ENCODE results near the gene PRXL2B.
"Not testable (repeated sequence)": the region's sequence is repeated elsewhere in the genome, so short reads cannot be mapped to it uniquely, and the experiment has no call there.

Gene PRXL2B, protein sequence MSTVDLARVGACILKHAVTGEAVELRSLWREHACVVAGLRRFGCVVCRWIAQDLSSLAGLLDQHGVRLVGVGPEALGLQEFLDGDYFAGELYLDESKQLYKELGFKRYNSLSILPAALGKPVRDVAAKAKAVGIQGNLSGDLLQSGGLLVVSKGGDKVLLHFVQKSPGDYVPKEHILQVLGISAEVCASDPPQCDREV

DNA sequence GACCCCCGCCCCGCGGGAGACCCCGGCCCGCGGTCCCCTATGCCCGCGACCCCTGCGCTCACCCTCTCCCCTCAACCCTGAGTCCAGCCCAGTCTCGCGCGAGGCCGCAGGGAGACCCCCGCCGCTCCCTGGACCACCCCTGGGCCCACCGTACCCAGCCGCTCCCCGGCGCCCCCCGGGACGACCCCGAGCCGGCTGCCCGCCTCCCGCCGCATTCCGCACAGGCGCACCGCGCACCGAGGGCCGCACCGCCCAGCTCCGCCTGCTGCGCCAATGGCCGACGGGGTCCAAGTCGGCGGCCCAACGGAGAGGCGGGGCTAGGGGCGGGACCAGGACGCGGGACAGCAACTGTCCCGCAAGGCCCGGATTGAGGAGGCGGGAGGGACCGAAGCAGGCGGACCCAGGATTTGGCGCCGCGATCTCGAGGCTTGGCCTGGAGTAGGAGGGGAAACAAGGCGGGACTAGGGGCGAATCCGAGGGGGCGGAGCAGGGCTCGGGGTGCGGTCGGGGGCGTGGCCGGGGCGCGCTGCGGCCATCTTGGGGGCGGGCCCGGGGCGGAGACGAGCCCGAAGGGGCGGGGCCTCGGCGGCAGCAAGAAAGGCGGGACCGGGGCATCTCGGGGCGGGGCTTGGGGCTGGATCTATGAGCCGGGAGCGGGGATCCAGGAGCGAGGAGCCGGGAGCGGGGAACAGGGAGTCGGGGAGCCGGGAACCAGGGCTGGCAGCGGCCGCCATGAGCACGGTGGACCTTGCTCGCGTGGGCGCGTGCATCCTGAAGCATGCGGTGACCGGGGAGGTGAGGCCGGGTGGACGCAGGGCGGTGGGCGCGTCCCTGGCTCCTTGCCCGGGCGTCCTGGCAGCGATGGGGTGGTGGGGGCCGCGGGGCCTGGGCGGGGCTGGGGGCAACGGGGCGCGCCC is at the start of gene PRXL2B:
TSS of gene PRXL2B (plus strand) at position 624 of the 917 bp plus-strand sequence. CDS start at position 733, 109 bp downstream.
- peak; percentile 99 for DNase-seq (ENCODE audit: low spot score)

DNA sequence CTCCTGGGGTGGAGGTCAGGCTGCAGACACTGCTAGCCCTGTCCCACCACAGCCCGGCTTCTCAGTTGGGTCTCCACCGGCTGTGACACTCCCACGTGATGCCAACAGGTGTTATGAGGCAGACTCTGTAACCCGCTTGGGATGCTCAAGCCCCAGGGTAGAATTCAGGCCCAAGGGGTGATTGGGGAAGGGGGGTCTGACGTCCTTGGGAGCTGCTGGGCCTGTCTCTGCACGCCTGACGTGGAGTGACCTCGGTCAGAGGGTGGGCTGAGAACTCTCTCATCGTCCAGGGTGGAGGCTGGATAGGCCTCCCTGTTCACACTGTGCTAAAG is 48.8 kb upstream of the PRXL2B start:
- DNase-seq (ENCODE audit: low spot score): no peak

DNA sequence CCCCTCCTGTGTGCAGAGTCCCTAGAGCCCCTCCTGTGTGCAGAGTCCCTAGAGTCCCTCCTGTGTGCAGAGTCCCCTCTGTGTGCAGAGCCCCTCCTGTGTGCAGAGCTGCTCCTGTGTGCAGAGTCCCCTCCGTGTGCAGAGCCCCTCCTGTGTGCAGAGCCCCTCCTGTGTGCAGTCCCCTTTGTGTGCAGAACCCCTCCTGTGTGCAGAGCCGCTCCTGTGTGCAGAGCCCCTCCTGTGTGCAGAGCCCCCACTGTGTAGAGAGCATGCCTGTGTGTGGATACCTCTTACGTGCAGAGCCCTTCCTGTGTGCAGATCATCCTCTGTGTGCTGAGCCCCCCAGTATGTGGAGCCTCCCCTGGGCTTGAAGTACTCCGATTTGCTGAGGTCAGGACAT is 48.2 kb upstream of the PRXL2B start:
- DNase-seq (ENCODE audit: low spot score): no peak

DNA sequence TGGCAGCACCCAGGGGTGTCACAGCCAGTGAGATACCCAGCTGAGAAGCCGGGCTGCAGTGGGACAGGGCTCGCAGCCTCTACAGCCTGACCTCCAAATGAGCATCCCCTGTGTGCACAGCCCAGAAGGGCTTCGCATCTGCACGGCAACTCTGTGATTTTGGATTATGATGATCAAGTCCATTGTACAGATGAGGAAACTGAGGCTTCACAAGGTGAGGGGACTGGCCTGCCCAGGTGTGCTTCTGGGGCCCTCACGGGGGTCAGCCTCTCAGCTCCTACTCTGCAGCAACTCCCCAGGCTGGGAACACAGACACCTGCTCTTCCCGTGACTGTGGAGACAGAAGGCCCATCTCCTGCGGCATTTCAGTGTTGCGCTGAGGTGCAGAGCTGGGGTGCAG is 47.7 kb upstream of the PRXL2B start:
- DNase-seq (ENCODE audit: low spot score): no peak

DNA sequence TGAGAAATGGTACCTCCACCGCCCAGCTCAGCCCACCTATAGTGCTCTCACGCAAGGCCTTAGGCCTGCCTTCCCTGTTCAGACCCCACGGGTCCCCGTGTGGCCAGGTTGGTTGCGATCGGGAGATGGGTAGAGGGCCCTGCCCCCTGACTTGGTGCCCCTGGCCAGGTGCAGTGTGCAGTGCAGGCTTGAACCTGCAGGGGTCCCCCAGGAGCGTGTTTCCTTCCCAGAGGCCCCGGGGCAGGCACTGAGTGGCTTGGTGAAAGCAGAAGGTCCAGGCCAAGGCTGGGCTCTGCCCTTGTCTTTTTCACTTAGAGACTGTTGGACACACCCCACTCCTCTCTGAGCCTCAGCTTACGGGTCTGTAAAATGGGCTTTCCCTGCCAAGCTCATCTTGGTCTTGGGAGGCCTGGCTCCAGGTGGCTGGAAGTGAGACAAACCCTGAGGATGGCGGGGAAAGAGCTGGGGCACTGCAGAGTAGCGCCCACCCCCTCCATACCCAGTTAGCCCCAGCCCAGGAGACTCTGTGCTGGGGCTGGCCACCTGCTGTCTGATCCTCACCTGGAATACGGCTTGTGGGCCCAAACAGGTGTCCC is 47.2 kb upstream of the PRXL2B start:
- DNase-seq (ENCODE audit: low spot score): no peak

DNA sequence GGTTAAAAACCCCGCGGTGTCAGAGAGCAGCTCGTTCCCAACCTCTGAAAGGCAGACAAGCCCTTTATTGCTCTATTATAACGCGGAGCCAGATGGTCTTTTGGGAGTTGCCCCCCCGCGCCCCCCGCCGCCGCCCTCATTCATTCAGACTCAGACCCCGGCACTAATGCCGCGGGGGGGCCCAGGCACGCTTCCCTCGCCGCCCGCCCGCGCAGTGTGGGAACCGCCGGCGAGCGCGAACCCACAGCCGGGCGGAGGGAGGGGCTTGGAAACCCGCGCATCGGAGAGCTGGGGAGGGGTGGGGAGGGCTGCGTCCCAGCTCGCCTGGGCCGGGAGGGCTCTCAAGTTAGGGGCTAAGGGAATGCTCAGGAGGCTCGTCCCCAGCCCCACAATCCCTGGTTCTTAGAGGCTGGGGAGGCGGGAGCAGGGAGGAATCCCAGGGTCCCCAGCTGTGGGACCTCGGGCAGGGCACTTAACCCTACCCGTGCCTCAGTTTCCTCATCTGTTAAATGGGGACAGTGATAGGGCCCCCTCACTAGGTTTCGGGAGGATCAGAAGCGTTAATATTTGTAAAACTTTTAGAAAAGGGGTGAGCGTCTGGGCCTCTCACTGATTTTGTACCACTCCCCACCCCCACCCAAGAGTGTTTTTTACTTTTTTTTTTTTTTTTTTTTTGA is 45.6 kb upstream of the PRXL2B start:
- DNase-seq (ENCODE audit: low spot score): no peak

DNA sequence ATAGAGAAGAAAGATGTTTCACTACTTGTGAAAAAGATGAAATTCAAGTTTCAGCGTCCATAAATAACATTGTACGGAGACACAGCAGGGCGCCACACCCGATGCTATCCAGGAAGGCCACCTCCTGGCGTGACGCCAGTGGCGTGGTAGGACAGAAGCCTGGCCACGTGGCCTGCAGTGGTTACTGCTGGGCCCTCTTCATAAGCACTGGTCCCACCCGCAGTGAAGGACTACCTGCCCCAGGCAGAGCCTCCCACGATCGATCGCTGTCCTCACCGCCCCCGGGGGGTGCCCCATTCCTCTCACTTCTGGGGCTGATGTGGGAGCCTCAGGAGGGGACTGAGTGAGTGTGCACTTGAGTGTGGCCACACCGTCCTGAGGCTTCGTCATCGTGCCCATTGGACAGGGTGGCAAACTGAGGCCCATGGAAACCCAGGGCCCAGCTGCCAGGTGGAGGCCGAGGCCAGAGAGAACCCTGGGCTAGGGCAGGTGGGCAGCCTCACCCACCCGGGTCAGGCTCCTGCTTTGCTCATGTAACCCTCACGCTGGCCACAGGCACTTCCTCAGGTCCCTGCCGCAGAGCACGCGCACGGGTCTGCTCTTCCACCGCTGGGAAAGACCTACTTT is 44.8 kb upstream of the PRXL2B start:
- DNase-seq (ENCODE audit: low spot score): no peak

DNA sequence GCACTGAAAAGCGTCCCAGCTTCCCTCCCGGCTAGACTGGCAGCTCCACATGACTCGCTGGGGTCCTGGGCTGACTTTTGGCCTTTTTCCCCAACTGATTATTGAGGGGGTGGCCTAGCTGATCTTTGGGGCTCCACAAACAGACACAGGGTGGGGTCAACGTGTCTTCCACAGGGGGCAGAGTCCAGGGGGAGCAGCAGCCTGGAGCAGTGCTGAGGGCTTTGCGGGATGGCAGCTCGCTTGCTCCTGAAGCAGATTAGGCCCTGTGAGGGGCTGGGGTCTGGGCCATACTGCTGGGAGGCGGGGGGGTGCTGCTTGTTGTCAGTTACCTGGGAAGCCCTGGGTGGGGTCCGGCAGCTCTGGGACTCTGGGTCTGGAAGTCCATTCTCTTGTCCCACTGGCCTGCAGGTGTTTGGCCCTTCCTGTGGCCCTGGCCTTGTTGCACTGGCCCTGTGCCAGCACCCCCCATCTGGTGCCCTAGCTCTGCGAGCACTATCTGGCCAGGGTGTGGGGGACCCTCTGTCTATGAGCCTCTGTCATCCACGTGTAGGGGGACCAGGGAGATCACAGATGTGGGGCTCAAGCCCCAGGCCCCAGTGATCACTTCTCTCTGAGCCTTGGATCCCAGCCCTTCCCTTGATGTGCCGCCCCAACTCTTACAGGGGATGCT is 44.2 kb upstream of the PRXL2B start:
- DNase-seq (ENCODE audit: low spot score): no peak

DNA sequence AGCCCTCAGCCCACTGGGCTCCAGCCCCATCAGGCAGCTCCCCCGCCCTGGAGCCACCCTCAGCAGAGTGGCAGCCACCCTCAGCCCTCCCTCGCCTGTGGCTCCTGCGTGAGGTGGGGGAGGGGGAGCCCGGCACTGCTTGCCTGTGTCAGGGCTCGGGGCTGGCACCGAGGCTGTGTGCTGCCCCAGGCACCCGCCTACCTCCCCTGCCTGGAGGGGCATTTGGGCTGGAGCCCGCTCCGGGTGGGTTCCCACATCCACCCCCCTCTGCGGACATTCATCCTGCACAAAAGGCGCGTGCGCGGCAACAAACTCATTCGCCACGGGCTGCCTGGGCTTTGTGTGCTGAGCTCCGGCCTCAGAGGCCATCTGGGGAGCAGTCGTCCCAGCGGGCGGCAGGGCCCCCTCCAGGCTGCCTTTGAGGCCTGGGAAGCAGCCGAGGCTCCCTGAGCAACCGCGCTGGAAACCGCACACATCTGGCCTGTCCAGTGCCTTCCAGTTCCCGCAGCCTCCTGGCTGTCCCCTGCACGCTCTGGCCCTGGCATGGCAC is 43.0 kb upstream of the PRXL2B start:
- peak; percentile 69 for DNase-seq (ENCODE audit: low spot score)

DNA sequence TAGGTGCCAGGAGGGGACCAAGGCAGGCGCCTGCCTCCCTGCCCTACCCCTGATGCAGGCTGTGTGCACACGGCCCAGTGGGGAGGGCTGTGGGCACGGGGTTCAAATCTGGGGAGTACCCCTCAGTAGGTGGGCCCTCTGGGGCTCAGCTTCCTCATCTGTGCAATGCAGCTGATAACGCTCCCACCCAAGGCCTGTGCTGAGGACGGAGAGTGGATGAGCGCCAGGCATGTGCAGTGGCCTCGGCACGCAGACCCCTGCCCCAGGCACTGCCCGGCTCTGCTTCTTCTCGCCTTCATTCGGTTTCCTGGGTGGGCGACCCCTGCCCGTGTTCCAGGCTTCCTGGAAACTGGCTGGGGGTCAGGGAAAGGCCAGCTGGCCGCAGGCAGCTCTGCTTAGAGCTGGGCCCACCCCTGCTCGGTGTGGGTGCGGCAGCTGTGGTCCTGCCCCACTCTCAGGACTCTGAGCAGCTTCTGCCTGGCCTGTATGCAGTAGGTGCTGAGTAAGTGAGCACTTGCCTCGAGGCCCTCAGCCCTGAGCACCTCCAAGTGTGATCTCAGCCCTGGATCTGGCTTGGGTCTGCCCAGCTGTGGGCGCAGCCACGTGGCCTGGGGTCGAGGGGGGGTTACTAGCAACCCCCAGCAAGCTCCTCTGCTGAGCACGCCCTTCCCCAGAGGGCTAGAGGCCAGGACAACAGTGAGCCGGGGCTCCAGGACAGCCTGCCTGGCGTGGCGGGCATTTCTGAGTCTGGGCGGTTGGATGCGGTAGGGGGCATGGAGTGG is 42.3 kb upstream of the PRXL2B start:
- DNase-seq (ENCODE audit: low spot score): no peak

DNA sequence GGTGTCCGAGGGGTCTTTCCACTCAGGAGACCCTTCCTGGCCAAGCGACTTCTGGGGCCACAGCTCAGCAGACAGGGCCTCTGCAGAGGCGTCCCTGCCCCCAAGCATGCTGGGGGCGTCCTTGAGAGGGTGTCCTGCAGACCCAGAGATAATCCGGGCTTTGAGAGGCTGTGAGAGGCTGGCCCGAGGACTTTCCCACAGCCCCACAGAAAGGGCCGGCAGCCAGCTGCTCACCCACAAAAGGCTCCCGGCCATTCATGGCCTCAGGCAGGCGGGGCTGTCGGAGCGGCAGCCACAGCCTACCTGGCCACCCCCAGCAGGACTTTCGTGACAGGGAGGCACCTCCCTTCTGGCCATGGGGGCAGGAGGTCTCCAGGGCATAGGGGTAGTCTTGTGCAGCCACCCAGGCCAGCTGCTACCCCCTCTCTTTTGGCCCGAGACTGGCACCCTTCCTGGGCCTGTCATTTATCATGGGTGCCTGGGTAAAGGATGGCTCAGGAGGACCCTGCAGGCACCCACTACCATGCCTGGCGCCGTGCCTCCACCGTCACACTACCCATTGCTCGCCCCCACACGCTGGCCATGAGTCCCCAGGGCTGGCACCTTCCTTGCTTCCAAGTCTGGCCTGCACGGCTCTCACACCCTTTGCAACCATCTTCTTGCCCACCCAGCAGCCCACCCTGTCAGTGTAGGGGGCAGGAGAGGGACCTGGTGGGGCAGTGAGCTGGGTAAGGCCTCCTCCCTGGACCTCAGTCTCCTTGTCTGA is 41.5 kb upstream of the PRXL2B start:
- DNase-seq (ENCODE audit: low spot score): no peak

DNA sequence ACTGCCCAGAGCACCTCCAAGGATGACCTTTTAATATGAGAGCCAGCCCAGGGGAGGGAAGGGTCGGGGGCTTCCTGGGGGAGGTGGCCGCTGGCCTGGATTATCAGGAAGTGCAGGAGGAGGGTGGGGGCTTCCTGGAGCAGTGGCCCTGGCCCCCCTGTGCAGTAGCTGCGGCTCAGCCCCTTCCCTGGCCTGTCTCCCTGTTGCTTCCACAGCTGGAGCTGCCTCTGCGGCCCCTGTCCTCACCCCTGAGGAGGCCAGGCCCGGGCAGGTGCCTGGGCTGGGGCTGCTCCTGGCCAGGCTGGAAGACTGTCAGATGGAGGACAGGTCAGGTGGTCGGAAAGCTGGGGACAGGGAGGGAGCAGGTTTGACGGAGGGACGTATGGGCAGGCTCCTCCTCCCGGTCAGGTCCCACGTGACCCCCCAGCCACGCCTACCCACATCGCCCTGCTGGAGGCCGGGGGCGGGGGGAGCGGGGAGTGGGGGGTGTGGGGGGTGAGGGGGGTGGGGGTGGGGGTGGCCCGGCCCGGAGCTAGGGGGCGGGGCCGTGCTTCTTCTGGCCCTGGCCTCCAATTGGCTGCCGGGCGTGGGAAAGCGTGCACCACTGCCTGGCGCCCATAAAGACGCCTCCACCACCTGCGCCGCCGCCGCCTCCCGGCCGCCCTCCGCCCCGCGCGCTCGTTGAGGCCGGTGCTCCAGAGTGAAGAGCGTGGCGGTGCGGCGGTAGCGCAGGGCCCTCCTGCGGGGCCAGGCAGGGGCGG is 40.6 kb upstream of the PRXL2B start:
- DNase-seq (ENCODE audit: low spot score): peak; percentile 92

DNA sequence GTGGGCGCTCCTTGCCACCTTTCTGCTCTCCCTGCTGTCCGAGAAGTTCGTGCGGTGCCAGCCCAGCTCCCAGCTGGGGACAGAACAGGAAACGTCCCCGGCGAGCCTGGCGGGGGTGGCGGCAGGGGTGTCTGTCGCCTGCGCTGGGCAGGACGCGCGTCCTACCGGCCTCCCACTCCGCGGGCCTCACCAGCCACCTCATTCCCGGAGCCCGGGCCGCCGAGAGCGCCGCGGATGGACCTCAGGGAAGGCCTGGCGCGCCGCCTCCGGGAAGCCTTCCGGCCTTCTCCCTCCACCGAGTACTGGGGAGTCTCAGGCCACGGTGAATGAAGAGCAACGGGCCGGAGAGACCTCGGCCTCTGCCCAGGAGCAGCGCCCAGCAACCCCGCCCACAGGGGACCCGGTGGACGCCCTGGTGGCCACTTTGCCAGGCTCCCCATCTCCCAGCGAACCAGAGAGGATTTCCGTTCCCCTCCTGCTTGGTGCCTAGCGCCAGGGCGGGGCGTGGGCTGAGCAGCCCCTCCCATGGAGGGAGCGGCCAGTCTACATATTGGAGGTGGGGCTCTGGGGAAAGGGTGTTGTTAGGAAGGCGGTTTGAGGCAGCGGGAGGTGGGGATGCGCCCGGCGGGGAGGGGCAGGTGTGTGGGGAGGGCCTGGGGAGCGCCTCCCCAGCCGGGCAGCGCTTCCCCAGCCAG is 39.9 kb upstream of the PRXL2B start:
- peak; percentile 82 for DNase-seq (ENCODE audit: low spot score)

DNA sequence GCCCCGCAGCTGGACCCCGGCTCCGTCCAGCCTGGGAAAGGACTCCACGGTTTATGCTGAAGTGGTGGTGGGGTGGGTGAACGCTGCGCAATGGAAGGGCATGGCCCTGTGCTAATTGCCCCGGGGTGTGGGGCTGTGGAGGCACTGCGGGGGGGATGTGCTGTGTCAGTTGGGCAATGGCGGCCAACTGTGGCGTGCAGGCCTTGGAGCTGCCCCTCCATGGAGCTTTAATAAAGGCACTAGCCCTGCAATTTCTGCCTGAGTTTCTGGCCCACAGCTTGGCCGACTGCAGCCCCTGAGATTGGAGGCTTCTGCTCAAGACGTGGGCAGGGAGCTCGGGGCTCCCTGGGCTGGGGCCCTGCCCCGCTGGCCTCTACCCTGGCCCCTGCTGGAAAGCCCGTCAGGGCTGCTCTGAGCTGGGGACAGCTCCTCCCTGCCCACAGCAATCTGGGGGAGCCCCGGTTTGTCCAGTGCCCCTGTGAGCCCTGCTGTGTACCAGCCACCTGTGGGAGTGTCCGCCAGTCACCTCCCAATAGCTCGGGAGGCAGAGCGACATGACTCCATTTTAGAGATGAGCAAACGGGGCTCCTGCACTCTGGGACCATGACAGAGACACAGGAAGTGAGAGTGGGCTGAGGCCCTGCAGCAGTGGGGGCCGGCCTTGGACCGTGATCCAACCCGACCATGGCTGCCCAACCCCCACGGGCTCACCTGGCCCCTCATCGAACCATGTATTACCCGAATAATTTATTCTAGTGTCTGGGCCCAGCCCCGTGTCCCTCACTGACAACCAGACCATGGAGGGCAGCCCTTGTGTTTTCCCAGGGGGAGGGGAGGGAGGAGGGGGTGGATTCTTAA is 39.1 kb upstream of the PRXL2B start:
- no peak for DNase-seq (ENCODE audit: low spot score)

DNA sequence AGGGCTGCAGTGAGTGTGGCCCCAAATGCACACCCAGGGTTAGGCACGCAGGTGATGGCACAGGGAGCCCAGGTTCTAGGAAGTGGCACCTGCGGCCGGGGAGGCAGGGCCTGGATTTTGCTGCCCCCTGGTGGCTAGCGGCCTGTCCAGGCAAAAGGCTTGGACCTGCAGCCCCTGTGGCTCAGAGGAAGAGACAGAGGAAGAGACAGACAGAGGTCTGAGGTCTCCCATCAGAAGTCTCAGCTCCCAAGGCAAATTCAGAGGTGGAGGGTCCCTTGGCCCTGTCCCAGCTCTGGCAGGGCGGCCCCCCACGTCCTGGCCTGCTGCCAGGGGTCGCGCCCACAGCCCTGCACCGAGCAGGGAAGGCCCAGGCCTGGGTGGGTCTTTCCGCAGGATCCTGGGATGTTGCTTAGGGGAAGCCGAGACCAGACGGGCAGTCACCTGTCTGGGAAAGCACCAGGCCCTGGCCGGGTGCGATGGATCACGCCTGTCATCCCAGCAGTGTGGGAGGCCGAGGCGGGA is 38.4 kb upstream of the PRXL2B start:
- peak; percentile 89 for DNase-seq (ENCODE audit: low spot score)

DNA sequence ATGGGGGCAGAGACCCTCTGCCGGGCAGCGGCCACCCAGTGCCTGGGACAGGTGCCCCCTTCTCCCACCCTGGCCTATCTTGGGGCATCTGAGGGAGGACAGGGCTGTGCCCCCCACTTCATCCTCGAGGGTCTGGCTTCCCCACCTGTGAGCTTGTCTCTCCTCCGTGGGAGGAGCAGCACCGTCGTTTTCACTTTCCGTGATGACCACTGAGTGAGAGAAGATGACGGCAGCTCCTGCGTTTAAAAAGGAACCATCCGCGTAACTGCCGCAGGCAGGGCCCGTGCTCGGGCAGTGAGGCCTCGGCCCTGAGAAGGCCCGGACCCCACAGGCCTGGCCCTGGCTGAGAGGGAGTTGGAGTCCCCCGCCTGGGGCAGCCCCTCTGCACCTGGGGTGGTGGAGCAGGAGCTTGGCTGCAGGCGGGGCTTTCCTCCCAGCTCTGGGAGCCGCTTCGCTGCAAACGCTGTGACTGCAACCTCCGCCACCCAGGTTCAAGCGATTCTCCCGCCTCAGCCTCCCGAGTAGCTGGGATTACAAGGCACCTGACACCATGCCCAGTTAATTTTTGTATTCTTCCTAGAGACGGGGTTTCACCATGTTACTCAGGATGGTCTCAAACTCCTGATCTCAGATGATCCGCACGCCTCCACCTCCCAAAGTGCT is 37.1 kb upstream of the PRXL2B start:
- DNase-seq (ENCODE audit: low spot score): not testable (repeated sequence)

All from Ammon's horn (tissue), 1 donor.